ENCODE measurements around the gene LTF. TPM values are rescaled to one million over a fixed set of nuclear protein-coding genes. Genes with fewer than 3 reads are reported as not detected.

LTF gene
- total RNA-seq, 4 donors from 2014 or later, result 0.14 to 3.3 TPM; not detected in 2

DNA sequence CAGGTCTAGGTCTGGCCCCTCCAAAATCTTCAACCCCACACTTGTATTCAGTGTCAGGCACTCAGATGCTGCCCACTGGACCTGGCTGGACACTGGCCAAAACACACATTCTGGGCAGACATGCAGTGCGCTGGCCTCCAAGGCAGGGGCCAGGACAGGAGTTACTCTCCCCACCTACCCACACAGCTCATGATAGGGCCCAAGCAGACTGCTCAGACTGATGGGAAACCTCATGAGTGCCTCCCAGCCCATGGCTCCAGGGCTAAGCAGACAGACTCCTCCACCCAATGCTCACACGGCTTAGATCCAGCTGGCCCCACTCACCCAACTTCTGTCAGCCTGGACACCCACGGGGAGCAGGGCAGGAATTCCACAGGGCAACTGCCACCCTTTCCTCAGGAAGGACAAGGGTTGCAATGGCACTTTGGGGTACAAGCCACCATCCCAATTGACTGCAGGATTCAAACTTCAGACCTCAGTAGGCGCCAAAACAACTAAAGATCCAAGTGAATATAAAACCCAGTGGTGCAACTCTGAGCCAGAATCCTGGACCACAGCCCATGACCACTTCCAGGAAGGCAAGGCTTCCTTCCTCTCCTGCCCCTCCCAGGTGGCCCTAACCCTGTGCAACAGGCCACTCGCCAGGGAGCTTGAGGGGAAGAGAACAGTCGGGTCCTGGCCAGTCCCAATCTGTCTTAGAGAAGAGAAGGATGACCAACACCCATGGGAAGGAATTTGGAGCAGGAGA is 1.4 kb downstream of the LTF start:
- Histone ChIP-seq H3K27ac (no peak overlapping the region), H3K36me3 (no peaks in the 10 kb centered on the region), H3K9me3 (no peaks in the 10 kb centered on the region), H3K27me3 (peaks cover 30% of the 10 kb centered on the region), H3K4me1 (peaks cover 0 to 2% (median 0%) of the 10 kb centered on the region in 4 donors), H3K4me3 (no peak overlapping the region)
- WGBS, 2 donors (ENCODE audit: low coverage in 1 of 2), result 73% methylated on average over 6 of the region's 6 CpGs; no CpG with 5 or more reads in 1 of the 2 donors
- intact Hi-C loops (cut with DNase I; ENCODE audit: low total_unique reads), result no loop called here
- in situ Hi-C loops (cut with MboI; ENCODE audit: low pct_ligation_motif_present in 1 of 4, low pct_unique_long_range_greater_than_20kb in 1 of 4, low sequenced_read_pairs in 3 of 4), result no loop called here
- TF ChIP-seq POLR2A (IDR thresholded peaks at IDR 0.05) (no peak), POLR2AphosphoS5 (IDR thresholded peaks at IDR 0.05) (no peak), EP300 (IDR thresholded peaks at IDR 0.05; ENCODE audit: low read depth) (no peak)
- TF ChIP-seq, protein P1, sequence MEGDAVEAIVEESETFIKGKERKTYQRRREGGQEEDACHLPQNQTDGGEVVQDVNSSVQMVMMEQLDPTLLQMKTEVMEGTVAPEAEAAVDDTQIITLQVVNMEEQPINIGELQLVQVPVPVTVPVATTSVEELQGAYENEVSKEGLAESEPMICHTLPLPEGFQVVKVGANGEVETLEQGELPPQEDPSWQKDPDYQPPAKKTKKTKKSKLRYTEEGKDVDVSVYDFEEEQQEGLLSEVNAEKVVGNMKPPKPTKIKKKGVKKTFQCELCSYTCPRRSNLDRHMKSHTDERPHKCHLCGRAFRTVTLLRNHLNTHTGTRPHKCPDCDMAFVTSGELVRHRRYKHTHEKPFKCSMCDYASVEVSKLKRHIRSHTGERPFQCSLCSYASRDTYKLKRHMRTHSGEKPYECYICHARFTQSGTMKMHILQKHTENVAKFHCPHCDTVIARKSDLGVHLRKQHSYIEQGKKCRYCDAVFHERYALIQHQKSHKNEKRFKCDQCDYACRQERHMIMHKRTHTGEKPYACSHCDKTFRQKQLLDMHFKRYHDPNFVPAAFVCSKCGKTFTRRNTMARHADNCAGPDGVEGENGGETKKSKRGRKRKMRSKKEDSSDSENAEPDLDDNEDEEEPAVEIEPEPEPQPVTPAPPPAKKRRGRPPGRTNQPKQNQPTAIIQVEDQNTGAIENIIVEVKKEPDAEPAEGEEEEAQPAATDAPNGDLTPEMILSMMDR (IDR thresholded peaks at IDR 0.05), result no peak
- no peak for DNase-seq

DNA sequence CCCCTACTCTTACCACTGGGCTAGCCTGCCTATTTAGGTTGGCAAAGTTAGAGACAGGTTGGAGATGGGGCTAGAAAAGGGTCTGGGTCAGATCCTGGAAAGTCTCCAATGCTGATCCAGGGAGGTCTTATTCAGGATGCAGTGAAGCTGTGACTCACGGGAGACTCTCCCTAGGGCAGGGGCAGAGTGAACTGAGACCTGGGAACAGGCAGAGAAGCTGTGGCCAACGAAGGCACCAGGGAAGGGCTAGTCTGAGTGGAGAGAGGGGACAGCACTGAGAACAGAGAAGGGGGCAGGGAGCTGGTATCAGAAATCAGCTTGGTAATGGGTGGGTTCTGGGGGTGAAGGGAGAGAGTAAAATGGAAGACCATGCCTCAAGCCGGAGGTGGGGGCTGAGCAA is 2.2 kb downstream of the LTF start:
- Histone ChIP-seq H3K36me3 (no peaks in the 10 kb centered on the region), H3K9me3 (no peaks in the 10 kb centered on the region), H3K4me1 (peaks cover 0 to 2% (median 0%) of the 10 kb centered on the region in 4 donors), H3K4me3 (no peak overlapping the region), H3K27me3 (peaks cover 30% of the 10 kb centered on the region), H3K27ac (no peak overlapping the region)
- 64 to 75% methylated on average over 2 to 3 of the region's 3 CpGs for WGBS, 2 donors (ENCODE audit: low coverage in 1 of 2)
- intact Hi-C loops (cut with DNase I; ENCODE audit: low total_unique reads) (no loop called here), in situ Hi-C loops (cut with MboI; ENCODE audit: low pct_ligation_motif_present in 1 of 4, low pct_unique_long_range_greater_than_20kb in 1 of 4, low sequenced_read_pairs in 3 of 4) (no loop called here)
- no peak for TF ChIP-seq EP300 (IDR thresholded peaks at IDR 0.05; ENCODE audit: low read depth)
- no peak for TF ChIP-seq POLR2A (IDR thresholded peaks at IDR 0.05)
- no peak for TF ChIP-seq POLR2AphosphoS5 (IDR thresholded peaks at IDR 0.05)
- TF ChIP-seq, protein P1 (IDR thresholded peaks at IDR 0.05), result no peak
- DNase-seq, result no peak

DNA sequence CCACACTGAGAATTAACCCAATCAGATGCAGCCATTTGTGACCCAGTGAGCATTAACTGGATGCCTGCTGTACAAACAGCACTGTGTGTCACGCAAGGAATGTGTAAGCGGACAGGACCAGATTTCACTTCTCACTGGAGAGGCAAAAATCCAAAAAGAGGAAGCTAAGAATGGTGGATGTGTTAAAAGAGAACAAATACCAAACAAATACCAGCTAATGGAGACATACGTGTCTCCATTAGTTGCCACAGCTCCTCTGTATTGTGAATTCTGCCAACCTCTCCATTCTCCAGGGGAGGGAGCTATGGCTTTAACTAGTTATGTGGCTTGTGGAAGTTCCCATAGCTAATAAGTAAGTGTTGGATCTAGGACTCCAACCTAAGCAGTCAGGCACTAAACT is 2.6 kb downstream of the LTF start:
- no peaks in the 10 kb centered on the region for H3K36me3 ChIP-seq
- intact Hi-C loops (cut with DNase I; ENCODE audit: low total_unique reads) (no loop called here), in situ Hi-C loops (cut with MboI; ENCODE audit: low pct_ligation_motif_present in 1 of 4, low pct_unique_long_range_greater_than_20kb in 1 of 4, low sequenced_read_pairs in 3 of 4) (no loop called here)
- peaks cover 30% of the 10 kb centered on the region for H3K27me3 ChIP-seq
- H3K4me3 ChIP-seq, result no peak overlapping the region
- peaks cover 0 to 2% (median 0%) of the 10 kb centered on the region in 4 donors for H3K4me1 ChIP-seq
- WGBS, 2 donors (ENCODE audit: low coverage in 1 of 2), result 68% methylated on average over 3 of the region's 3 CpGs; no CpG with 5 or more reads in 1 of the 2 donors
- TF ChIP-seq, protein P1 (IDR thresholded peaks at IDR 0.05), result no peak
- TF ChIP-seq POLR2AphosphoS5 (IDR thresholded peaks at IDR 0.05) (no peak), POLR2A (IDR thresholded peaks at IDR 0.05) (no peak), EP300 (IDR thresholded peaks at IDR 0.05; ENCODE audit: low read depth) (no peak)
- DNase-seq, result no peak
- H3K27ac ChIP-seq, result no peak overlapping the region
- H3K9me3 ChIP-seq, result no peaks in the 10 kb centered on the region

DNA sequence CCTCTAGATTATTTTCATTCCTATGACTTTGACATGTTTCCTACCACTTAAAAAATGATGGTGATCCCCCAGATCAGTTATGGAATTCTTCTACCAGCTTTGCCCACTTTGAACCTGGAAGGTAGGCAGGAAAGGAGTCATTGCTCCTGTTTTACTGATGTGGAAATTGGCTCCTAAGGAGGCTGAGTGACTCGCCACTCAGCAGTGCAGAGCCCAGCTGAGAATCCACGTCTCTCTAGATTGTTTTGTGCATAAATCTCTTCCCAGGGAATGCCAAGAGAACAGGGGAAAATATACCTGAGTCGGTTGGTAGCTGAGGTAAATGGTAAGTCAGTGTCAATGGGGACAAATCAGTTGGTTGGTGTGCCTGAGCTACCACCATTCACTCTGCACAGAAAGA is 4.7 kb downstream of the LTF start:
- DNase-seq, result no peak
- in situ Hi-C loops (cut with MboI; ENCODE audit: low pct_ligation_motif_present in 1 of 4, low pct_unique_long_range_greater_than_20kb in 1 of 4, low sequenced_read_pairs in 3 of 4), result no loop called here
- TF ChIP-seq, protein P1 (IDR thresholded peaks at IDR 0.05), result no peak
- TF ChIP-seq POLR2AphosphoS5 (IDR thresholded peaks at IDR 0.05), result no peak
- no peak for TF ChIP-seq EP300 (IDR thresholded peaks at IDR 0.05; ENCODE audit: low read depth)
- no peak for TF ChIP-seq POLR2A (IDR thresholded peaks at IDR 0.05)
- peaks cover 25% of the 10 kb centered on the region for H3K27me3 ChIP-seq
- no peaks in the 10 kb centered on the region for H3K36me3 ChIP-seq
- no peaks in the 10 kb centered on the region for H3K9me3 ChIP-seq
- intact Hi-C loops (cut with DNase I; ENCODE audit: low total_unique reads), result no loop called here
- no peak overlapping the region for H3K4me3 ChIP-seq
- no peak overlapping the region for H3K27ac ChIP-seq
- H3K4me1 ChIP-seq, result peaks cover 0 to 2% (median 0%) of the 10 kb centered on the region in 4 donors
- 44 to 52% methylated on average over 1 to 3 of the region's 3 CpGs for WGBS, 2 donors (ENCODE audit: low coverage in 1 of 2)
